Measurements from ENCODE around the gene ADAM19.

Gene ADAM19

DNA sequence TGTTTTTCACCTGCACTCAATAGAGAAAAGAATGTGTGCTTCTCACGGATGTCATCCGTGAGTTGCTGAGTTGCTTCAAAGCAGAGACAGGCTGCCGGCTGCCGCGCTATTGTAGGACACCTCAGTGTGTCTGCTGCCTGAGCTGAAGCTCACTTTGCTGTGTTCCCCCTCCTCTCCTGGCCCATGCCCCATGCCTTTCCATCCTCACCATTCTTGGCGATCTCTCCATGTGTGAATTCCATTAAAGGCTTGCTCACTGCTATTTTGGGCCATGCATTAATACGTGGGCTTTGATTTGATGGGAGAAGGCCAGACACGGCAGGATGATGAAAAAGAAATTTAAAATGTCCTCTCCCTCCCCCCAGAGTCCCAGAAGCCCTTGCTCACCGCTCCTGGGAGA, 14.5 kb downstream of the ADAM19 start:
- TF ChIP-seq, protein P1, sequence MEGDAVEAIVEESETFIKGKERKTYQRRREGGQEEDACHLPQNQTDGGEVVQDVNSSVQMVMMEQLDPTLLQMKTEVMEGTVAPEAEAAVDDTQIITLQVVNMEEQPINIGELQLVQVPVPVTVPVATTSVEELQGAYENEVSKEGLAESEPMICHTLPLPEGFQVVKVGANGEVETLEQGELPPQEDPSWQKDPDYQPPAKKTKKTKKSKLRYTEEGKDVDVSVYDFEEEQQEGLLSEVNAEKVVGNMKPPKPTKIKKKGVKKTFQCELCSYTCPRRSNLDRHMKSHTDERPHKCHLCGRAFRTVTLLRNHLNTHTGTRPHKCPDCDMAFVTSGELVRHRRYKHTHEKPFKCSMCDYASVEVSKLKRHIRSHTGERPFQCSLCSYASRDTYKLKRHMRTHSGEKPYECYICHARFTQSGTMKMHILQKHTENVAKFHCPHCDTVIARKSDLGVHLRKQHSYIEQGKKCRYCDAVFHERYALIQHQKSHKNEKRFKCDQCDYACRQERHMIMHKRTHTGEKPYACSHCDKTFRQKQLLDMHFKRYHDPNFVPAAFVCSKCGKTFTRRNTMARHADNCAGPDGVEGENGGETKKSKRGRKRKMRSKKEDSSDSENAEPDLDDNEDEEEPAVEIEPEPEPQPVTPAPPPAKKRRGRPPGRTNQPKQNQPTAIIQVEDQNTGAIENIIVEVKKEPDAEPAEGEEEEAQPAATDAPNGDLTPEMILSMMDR (IDR thresholded peaks at IDR 0.05; ENCODE audit: low read depth, low read length): no peak
- no peak for DNase-seq (ENCODE audit: extremely low read depth, low read depth)

DNA sequence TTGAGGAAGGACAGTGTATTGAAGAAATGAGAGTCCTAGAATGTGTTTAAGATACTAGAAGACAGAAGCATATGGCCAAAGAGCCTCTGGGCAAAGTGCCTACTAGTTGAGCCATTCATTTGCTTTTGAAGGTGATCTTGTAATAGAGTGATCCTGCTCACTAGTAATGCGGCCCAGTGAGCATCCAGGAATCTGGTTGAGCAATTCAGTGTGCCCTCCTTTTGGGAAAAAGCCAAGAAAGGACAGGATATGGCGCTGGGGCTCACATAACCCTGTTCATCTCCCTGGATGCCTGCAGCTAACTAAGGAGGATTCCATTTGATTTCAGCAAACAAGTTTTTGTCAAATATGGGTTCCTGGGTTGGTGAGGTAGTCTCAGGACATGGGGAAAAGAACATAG, 16.3 kb downstream of the ADAM19 start:
- TF ChIP-seq, protein P1 (IDR thresholded peaks at IDR 0.05; ENCODE audit: low read depth, low read length): no peak
- no peak for DNase-seq (ENCODE audit: extremely low read depth, low read depth)

DNA sequence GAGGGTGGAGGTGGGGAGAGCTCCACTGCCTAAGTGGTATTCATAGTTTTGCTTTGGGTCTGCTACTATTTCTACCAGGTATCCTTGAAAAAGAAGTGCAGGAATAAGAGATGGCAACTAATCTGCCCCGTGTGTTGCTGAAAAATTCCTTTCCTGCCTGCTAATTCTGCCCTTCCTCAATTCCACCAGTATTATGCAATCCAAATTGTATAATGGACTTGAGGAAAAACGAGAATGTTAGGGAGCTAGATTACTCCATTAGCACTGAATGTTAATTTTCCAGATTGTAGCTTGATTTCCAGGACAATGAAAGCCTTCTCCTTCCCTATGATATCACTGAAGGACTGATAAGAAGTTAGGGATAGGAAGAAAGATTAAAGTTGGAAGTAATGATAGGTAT, 16.9 kb downstream of the ADAM19 start:
- no peak for DNase-seq (ENCODE audit: extremely low read depth, low read depth)
- TF ChIP-seq, protein P1 (IDR thresholded peaks at IDR 0.05; ENCODE audit: low read depth, low read length): no peak

DNA sequence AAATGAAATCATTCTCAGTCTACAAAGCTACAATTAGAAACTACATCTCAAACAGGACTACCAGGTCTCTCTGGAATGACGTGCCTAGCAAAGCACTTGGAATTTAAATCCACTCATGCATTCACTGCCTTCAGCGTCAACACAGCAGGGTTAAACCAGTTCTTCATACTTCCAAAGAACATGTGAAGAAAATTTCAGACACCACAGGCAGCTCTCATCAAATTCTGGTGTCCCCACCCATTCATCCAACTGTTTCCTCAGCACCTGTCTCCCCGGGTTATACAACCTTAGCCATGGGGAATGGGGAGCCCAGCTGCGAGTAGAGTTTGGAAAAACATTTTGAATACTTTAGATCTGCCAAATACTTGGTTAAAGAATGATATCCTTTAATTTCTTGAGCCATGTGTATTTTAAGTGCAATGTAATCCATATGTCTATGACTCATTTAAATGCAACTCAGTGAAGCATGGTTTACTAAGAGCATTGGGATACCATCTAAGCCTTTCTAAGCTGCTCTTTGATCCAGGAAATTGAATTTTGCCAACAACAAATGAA, 17.5 kb downstream of the ADAM19 start:
- no peak for DNase-seq (ENCODE audit: extremely low read depth, low read depth)
- TF ChIP-seq, protein P1 (IDR thresholded peaks at IDR 0.05; ENCODE audit: low read depth, low read length): no peak

DNA sequence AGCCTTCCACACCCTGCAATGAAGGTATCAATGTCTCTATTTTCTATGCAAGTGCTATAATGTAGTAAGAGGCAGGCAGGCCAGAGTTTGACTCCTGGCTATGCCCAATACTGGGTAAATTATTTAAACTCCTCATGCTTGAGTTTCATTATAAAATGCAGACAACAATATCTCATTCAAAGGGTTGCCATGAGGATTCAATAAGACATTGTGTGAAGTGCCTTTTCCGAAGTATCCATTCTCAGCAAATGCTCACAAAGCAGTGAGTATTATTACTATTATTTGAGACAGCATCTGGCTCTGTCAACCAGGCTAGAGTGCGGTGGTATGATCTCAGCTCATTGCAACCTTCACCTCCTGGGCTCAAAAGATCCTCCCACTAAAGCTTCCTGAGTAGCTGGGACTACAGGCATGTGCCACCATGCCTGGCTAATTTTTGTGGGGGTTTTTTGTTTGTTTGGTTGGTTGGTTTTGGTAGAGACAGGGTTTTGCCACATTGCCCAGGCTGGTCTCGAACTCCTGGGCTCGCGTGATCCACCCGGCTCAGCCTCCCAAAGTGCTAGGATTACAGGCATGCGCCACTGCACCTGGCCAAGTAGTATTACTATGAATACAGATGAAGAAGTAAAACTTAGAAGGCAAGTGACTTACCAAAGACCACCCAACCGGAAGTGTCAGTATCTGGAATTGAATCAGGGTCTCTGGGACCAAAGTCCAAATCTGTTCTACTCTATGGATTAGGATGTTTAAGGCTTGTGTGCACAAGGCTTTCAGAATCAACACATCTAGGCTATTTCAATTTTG, 18.8 kb downstream of the ADAM19 start:
- DNase-seq (ENCODE audit: extremely low read depth, low read depth): no peak
- TF ChIP-seq, protein P1 (IDR thresholded peaks at IDR 0.05; ENCODE audit: low read depth, low read length): no peak

DNA sequence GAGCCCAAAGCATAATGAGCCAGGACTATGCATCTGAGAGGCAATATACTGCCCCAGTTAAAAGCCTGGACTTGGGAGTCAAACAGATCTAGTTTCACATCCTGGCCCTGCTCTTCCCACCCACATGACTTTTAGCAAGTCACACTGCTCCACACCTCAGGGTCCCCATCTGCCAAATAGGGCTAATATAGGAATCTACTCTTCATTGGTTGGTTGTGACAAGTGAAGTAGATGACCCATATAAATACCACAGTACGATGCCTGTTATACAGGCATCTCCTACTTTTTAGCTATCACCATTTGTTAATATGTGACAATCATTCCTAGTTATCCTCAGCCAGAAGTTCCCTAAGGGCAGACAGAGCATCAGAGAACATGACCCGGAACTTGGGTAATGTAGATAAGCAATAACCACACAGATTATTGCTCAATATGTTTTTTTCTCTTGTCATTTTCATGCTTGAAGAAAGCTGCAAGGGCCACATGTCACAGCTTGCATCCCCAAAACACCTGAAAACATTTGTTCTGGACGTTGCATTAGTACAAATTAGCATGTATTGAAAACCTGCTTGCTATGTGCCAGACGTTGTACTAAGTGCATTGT, 20.4 kb downstream of the ADAM19 start:
- TF ChIP-seq, protein P1 (IDR thresholded peaks at IDR 0.05; ENCODE audit: low read depth, low read length): no peak
- DNase-seq (ENCODE audit: extremely low read depth, low read depth): no peak
